Activated CD4-positive, alpha-beta memory T cell treated with anti-CD3 and anti-CD28 coated beads for 36 hours (primary cell): Measurements from ENCODE around the gene TBC1D4. TPM values are rescaled to one million over a fixed set of nuclear protein-coding genes. Genes with fewer than 3 reads are reported as not detected.

ENCODE experiments used
- CTCF ChIA-PET: fragments of 350-600 bp; sonication (Branson Sonifier 250); formaldehyde crosslinking; loops from one replicate; lab custom pipeline; 2021; ENCODE audit warnings: antibody characterized with exemption, inconsistent platforms; lab: Charles Lee
- POLR2A ChIA-PET: fragments of 350-600 bp; sonication (Branson Sonifier 250); formaldehyde crosslinking; loops from one replicate; lab custom pipeline; 2021; ENCODE audit warnings: antibody characterized with exemption; lab: Charles Lee
- DNase-seq: peaks from one replicate; pipeline ENCODE4 v3.0.0-alpha.2; 2020
- H3K27ac Mint-ChIP-seq: one replicate; pipeline ENCODE4 v1.8.0; 2021; ENCODE audit warnings: mixed read lengths
- H3K27me3 Mint-ChIP-seq: one replicate; pipeline ENCODE4 v1.8.0; 2021; ENCODE audit warnings: mixed read lengths
- H3K36me3 Mint-ChIP-seq: one replicate; pipeline ENCODE4 v1.8.0; 2021; ENCODE audit warnings: mixed read lengths
- H3K4me1 Mint-ChIP-seq: one replicate; pipeline ENCODE4 v1.8.0; 2021; ENCODE audit warnings: low read depth, mixed read lengths
- H3K4me3 Mint-ChIP-seq: one replicate; pipeline ENCODE4 v1.8.0; 2021; ENCODE audit warnings: mild to moderate bottlenecking, mixed read lengths
- H3K9me3 Mint-ChIP-seq: one replicate; pipeline ENCODE4 v1.8.0; 2021; ENCODE audit warnings: mixed read lengths
- intact Hi-C: fragments of 100-400 bp; cut with micrococcal nuclease; formaldehyde crosslinking; loops from one replicate; pipeline ENCODE4 v1.15.1; 2023
- total RNA-seq, 2 experiments: library from RNA; stranded (reverse); gene quantifications; one replicate each; pipeline ENCODE4 v1.2.3, GENCODE V29; 2021

Gene TBC1D4
- total RNA-seq, 2 experiments from 2014 or later, result 13.0 to 14.8 TPM

- Mint-ChIP-seq H3K27me3 (no peaks in the 10 kb centered on the region), H3K36me3 (no peaks in the 10 kb centered on the region), H3K4me3 (no peak overlapping the region), H3K27ac (no peak overlapping the region), H3K4me1 (no peaks in the 10 kb centered on the region), H3K9me3 (no peaks in the 10 kb centered on the region)
- DNase-seq, result no peak
- CTCF ChIA-PET, result no interaction called here
- intact Hi-C loops, result no loop called here
- POLR2A ChIA-PET, result no interaction called here
Measured at GRCh38 chr13:75505327-75505726, 23.4 kb upstream of the TBC1D4 start.

GRCh38 chr13:75495938-75496337 is 14.0 kb upstream of the TBC1D4 start:
- no peaks in the 10 kb centered on the region for H3K9me3 Mint-ChIP-seq
- POLR2A ChIA-PET, result no interaction called here
- H3K4me3 Mint-ChIP-seq, result no peak overlapping the region

DNA sequence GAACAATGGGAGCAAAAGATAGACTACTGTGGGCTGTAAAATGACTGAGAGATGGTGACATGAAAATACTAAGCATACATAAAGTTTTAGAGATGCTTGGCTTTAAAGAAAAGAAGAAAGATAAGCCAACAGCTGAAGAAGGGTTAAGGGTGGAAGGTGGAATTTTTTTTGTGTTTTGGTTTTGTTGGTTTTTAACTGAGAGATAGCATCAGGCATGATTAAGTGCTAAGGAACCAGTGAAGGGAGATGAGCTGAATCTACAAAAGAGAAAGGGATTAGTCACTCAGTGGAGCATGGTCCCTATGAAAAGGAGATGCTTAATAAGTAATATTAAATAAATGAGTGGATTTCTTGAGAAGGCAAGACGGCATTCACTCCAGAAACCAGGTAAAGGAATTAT is 12.5 kb upstream of the TBC1D4 start:
- H3K9me3 Mint-ChIP-seq, result no peaks in the 10 kb centered on the region
- H3K27me3 Mint-ChIP-seq, result peaks cover 5% of the 10 kb centered on the region
- peaks cover 2% of the 10 kb centered on the region for H3K4me1 Mint-ChIP-seq
- ChIA-PET POLR2A (no interaction called here), CTCF (no interaction called here)
- intact Hi-C loops, result no loop called here
- H3K27ac Mint-ChIP-seq, result no peak overlapping the region
- H3K36me3 Mint-ChIP-seq, result no peaks in the 10 kb centered on the region
- DNase-seq, result no peak
- H3K4me3 Mint-ChIP-seq, result no peak overlapping the region

More at GRCh38 chr13:75495938-75496337, 14.0 kb upstream of the TBC1D4 start:
- intact Hi-C loops, result no loop called here
- H3K4me1 Mint-ChIP-seq, result no peaks in the 10 kb centered on the region
- no peaks in the 10 kb centered on the region for H3K36me3 Mint-ChIP-seq
- CTCF ChIA-PET, result no interaction called here
- no peak for DNase-seq
- H3K27ac Mint-ChIP-seq, result no peak overlapping the region
- peaks cover 4% of the 10 kb centered on the region for H3K27me3 Mint-ChIP-seq

DNA sequence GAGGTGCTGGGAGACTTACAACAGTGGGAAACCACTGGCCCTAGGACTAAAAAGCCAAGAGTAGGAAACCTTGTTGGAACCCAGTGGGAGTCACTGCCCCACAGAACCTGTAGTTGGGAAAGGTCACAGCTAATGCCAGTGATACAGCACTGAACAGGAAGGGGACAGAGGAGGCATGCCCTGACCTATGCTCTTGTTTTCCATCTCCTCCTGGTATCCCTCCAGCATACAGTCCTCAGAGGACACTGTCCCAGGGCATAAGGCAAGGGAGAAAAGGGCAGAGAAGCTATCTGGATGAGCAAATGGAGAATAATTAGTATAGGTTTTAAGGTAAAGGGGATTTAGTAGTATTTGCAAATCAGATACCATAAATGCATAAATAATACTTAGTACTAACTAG is 11.2 kb upstream of the TBC1D4 start:
- Mint-ChIP-seq H3K27me3 (peaks cover 3% of the 10 kb centered on the region), H3K27ac (no peak overlapping the region), H3K36me3 (no peaks in the 10 kb centered on the region), H3K9me3 (no peaks in the 10 kb centered on the region), H3K4me3 (no peak overlapping the region), H3K4me1 (peaks cover 2% of the 10 kb centered on the region)
- CTCF ChIA-PET, result interaction anchor here (1.2 kb wide), 1 partner anchor 11 kb away, joined by 4 read pairs; the partner anchor contains the start of gene TBC1D4
- intact Hi-C loops, result no loop called here
- POLR2A ChIA-PET, result no interaction called here
- no peak for DNase-seq

- ChIA-PET CTCF (interaction anchor here (1.2 kb wide), 1 partner anchor 11 kb away, joined by 4 read pairs; the partner anchor contains the start of gene TBC1D4), POLR2A (no interaction called here)
- Mint-ChIP-seq H3K4me1 (peaks cover 2% of the 10 kb centered on the region), H3K27ac (no peak overlapping the region), H3K9me3 (no peaks in the 10 kb centered on the region), H3K36me3 (no peaks in the 10 kb centered on the region), H3K27me3 (peaks cover 7% of the 10 kb centered on the region), H3K4me3 (no peak overlapping the region)
- DNase-seq, result no peak
- intact Hi-C loops, result no loop called here
Measured at GRCh38 chr13:75492389-75492788, 10.4 kb upstream of the TBC1D4 start.

GRCh38 chr13:75491376-75491775 is 9.4 kb upstream of the TBC1D4 start:
- no peaks in the 10 kb centered on the region for H3K36me3 Mint-ChIP-seq
- ChIA-PET POLR2A (no interaction called here), CTCF (interaction anchor here (1.4 kb wide), 1 partner anchor 9 kb away, joined by 4 read pairs; the partner anchor contains the start of gene TBC1D4)
- intact Hi-C loops, result no loop called here
- no peaks in the 10 kb centered on the region for H3K9me3 Mint-ChIP-seq
- H3K4me1 Mint-ChIP-seq, result peaks cover 2% of the 10 kb centered on the region
- no peak for DNase-seq
- H3K4me3 Mint-ChIP-seq, result no peak overlapping the region
- peaks cover 16% of the 10 kb centered on the region for H3K27me3 Mint-ChIP-seq
- no peak overlapping the region for H3K27ac Mint-ChIP-seq

DNA sequence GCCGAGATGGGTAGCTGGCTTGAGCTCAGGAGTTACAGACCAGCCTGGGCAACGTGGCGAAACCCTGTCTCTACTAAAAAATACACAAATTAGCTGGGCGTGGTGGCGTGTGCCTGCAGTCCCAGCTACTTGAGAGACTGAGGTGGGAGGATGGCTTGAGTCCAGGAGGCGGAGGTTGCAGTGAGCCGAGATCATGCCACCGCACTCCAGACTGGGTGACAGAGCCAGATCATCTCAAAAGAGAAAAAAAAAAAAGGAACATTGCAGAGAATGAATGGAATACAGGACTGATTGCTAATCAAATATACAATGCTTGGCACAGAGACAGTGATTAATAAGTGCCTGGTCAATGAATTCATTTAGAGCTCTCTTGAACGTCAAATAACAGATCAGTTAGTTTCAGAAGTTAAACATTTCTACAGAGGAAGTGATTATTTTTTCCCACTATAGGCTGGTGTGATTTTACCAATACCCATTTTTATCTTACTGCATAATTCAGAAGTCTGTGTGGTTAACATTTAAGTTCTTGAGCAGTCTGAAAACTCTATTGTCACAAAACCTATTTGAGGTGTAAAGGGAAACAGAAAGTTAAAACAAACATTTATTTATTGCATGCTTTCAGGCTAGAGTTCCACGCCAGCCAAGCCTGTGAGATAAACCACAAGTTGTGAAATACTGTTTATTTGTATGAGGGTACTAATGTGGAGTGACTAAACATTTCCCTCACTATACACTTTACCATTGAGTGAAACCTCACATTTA is 7.7 kb upstream of the TBC1D4 start:
- no peak for DNase-seq
- ChIA-PET CTCF (interaction anchor here (0.7 kb wide), 1 partner anchor 146 kb away, joined by 3 read pairs; no protein-coding TSS in a partner anchor), POLR2A (no interaction called here)
- Mint-ChIP-seq H3K27me3 (peaks cover 29% of the 10 kb centered on the region), H3K27ac (no peak overlapping the region), H3K36me3 (no peaks in the 10 kb centered on the region), H3K4me1 (peaks cover 7% of the 10 kb centered on the region), H3K9me3 (no peaks in the 10 kb centered on the region), H3K4me3 (no peak overlapping the region)
- intact Hi-C loops, result no loop called here

DNA sequence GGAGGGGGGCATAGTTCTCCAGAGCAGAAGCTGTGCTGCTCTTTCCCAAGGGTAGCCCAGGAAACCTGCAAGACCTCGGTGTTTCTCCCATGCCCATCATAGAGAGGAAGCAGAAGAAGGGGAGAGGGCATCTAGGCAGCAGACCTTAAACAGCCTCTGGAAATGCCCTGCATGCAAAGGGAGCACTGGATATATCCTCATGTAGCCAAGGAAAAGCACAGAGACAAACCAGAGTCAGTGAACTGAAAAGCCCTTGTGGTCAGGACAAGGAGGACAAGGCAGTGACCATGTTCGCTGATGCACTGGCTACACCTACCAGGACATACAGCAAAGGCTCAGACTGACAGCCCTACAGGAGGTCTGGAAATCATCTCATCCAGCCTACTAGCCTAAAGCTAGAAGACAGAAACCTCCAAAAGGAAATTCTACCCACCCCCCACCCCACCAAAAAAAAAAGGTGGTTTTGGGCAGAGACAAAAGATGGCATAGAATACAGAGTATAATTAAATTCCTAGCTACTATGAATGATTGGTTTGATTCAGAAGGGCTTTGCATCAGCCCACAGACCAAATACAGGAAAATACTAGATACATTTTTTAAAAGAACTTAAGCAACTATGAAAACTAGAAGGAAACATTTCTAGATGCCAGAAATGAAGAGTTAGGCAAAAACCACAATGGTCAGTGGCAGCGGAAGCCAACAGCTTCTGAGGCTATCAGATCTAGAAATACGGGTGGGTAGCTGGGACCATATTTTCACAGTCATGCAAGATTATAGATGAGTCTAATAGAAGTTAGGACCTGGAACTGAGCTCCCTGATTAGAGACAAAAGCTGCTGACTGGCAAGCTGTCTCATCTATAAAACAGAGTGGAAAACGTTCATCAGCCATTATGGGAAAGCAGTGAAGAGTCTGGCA is 4.4 kb upstream of the TBC1D4 start:
- intact Hi-C loops, result no loop called here
- H3K9me3 Mint-ChIP-seq, result no peaks in the 10 kb centered on the region
- CTCF ChIA-PET, result no interaction called here
- POLR2A ChIA-PET, result interaction anchor here (0.7 kb wide), 1 partner anchor 158 kb away, joined by 3 read pairs; no protein-coding TSS in a partner anchor
- H3K27me3 Mint-ChIP-seq, result peaks cover 42% of the 10 kb centered on the region
- H3K27ac Mint-ChIP-seq, result no peak overlapping the region
- no peak overlapping the region for H3K4me3 Mint-ChIP-seq
- peaks cover 11% of the 10 kb centered on the region for H3K4me1 Mint-ChIP-seq
- DNase-seq, result no peak
- H3K36me3 Mint-ChIP-seq, result peaks cover 2% of the 10 kb centered on the region

DNA sequence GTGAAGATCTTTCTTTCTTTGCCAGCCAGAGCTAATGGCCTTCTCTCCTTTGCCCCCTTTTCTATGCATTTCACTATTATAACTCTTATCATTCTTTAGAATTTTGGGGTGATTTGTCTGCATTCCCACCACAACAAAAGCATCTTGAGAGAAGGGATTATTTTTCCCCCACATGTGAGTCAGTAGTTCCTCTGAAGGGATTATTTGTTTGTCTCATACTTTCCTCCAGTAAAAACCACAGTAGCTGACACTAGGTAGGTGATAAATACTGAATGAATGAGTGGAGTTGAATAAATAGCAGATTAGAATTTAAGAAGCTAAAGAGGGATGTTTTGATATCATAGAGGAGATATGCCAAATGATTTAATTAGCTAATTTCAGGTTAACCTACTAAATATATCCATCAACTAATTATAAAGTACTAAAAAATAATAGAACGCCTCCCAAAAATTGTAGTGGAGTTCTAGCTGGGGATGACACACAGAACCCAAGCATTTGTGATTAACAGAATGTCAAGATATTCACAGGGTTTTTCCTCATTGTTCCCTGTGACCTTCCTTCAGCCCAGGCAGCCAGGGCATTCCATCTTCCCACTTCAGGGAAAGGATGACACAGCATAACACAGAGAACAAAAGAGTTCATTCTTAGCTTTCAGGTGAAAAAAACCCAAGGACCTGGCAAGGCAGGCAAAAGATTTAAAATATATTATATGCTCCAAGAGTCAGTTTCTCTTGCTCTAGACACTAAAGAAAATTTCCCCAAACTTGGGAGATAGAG is 3.5 kb upstream of the TBC1D4 start:
- intact Hi-C loops, result no loop called here
- Mint-ChIP-seq H3K9me3 (no peaks in the 10 kb centered on the region), H3K36me3 (peaks cover 2% of the 10 kb centered on the region), H3K27ac (no peak overlapping the region), H3K27me3 (peaks cover 46% of the 10 kb centered on the region), H3K4me3 (no peak overlapping the region), H3K4me1 (peaks cover 14% of the 10 kb centered on the region)
- DNase-seq, result no peak
- POLR2A ChIA-PET, result no interaction called here
- CTCF ChIA-PET, result no interaction called here

DNA sequence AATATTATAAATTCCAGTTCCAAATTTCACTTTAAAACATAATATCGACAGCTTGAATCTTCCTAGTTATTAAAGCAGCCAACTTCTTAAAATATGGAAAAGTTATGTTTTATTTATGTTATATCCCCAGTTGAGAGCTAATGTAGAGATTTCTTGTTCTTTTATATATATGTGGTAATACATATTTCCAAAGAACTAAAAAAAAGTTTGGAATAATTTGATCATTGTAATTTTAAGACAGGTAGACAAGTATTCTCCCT is 781 bp upstream of the TBC1D4 start:
- Mint-ChIP-seq H3K4me3 (peak overlapping the region; percentile 93), H3K36me3 (peaks cover 2% of the 10 kb centered on the region), H3K4me1 (peaks cover 13% of the 10 kb centered on the region), H3K27me3 (peaks cover 65% of the 10 kb centered on the region), H3K9me3 (no peaks in the 10 kb centered on the region), H3K27ac (no peak overlapping the region)
- intact Hi-C loops, result loop anchor here (1.0 to 5.0 kb wide), 5 partner anchors 54 to 156 kb away; partner anchors contain the start of genes COMMD6 and UCHL3
- ChIA-PET POLR2A (no interaction called here), CTCF (interaction anchor here (0.8 to 1.8 kb wide), 16 partner anchors 8 to 395 kb away, joined by 3 to 12 read pairs (median 5); partner anchors contain the start of gene UCHL3)
- no peak for DNase-seq

DNA sequence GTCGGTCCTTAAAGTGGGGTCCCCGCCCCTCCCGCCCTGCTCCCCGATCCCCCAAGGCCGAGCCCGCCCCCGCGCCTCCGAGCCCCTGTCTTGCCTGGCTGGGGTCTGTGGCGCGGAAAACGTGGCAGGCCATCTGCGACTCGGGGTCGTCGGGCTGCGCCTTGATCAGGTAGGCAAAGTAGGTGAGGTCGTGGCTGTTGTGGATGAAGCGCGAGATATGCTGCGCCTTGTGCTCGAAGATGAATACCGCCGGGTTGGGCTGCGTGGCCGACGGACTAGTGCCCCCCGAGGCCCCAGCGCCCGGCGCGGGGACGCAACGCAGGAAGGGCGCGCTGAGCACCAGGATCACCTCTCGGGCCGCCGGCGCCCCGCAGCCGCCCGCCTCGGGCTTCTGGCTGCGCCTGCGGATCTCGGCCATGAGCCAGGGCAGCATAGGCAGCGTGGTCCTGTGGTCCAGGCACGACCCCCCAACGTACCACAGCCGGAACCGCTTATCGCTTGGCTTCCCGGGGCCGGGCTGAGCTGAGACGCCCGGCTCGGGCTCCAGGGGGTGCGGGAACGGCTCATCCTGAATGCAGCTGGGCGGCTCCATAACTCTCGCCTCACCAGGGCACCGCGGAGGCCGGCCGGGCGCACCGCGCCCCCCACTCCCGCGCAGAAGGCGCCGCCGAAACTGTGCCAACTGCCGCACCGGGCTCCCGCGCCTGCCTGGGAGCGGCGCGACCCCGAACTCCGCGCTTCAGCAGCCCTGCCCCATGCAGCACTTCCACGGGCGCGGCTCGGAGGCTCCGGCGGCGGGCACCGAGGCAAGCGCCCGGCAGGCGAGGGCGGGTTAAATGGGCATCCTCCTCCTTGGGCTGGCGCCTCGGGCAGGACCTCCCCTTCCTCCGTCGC is 546 bp downstream of the TBC1D4 start:
- ChIA-PET CTCF (interaction anchor here (0.8 to 1.8 kb wide), 14 partner anchors 11 to 280 kb away, joined by 3 to 12 read pairs (median 6); partner anchors contain the start of gene UCHL3), POLR2A (no interaction called here)
- H3K4me1 Mint-ChIP-seq, result peaks cover 13% of the 10 kb centered on the region
- DNase-seq, result peak; percentile 16
- peaks cover 2% of the 10 kb centered on the region for H3K36me3 Mint-ChIP-seq
- H3K4me3 Mint-ChIP-seq, result peak overlapping the region; percentile 81
- no peaks in the 10 kb centered on the region for H3K9me3 Mint-ChIP-seq
- H3K27me3 Mint-ChIP-seq, result peaks cover 59% of the 10 kb centered on the region
- no peak overlapping the region for H3K27ac Mint-ChIP-seq
- intact Hi-C loops, result loop anchor here (1.0 to 5.0 kb wide), 5 partner anchors 55 to 155 kb away; partner anchors contain the start of genes COMMD6 and UCHL3
